ENCODE data around the gene C1QTNF3. TPM values are rescaled to one million over a fixed set of nuclear protein-coding genes. Genes with fewer than 3 reads are reported as not detected.

C1QTNF3 gene
- total RNA-seq, 1 experiment from 2014 or later, result 2.5 TPM

DNA sequence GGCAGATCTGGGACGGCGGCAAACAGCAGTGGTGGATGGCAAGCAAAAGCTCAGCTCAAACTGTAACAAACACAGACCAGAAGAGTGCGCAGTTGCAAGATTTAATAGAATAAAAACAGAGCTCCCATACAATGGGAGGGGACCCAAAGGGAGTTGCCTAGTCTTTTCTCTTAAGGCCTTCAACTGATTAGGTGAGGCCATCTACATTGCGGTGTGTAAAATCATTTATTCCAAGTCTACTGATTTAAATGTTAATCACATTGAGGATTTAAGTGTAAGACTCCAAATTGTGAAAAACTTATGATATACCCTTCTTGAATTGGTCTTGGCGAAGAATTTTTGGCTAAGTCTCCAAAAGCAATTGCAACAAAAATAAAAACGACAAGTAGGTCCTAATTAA, 21.6 kb upstream of the C1QTNF3 start:
- H3K4me3 Mint-ChIP-seq (ENCODE audit: unreplicated experiment), result no peak overlapping the region
- intact Hi-C loops (cut with micrococcal nuclease; ENCODE audit: unreplicated experiment), result no loop called here
- H3K36me3 ChIP-seq (ENCODE audit: control insufficient read depth, insufficient read depth, low read length), result peaks cover 4% of the 10 kb centered on the region
- no peak overlapping the region for H3K27ac Mint-ChIP-seq (ENCODE audit: unreplicated experiment)
- H3K27me3 ChIP-seq (replicated peaks; ENCODE audit: control insufficient read depth, insufficient read depth, low read length), result no peaks in the 10 kb centered on the region
- no peak for DNase-seq
- no peaks in the 10 kb centered on the region for H3K36me3 Mint-ChIP-seq (ENCODE audit: insufficient read depth, unreplicated experiment)
- TF ChIP-seq, protein P1, sequence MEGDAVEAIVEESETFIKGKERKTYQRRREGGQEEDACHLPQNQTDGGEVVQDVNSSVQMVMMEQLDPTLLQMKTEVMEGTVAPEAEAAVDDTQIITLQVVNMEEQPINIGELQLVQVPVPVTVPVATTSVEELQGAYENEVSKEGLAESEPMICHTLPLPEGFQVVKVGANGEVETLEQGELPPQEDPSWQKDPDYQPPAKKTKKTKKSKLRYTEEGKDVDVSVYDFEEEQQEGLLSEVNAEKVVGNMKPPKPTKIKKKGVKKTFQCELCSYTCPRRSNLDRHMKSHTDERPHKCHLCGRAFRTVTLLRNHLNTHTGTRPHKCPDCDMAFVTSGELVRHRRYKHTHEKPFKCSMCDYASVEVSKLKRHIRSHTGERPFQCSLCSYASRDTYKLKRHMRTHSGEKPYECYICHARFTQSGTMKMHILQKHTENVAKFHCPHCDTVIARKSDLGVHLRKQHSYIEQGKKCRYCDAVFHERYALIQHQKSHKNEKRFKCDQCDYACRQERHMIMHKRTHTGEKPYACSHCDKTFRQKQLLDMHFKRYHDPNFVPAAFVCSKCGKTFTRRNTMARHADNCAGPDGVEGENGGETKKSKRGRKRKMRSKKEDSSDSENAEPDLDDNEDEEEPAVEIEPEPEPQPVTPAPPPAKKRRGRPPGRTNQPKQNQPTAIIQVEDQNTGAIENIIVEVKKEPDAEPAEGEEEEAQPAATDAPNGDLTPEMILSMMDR (IDR thresholded peaks at IDR 0.05; ENCODE audit: insufficient read depth in 1 of 2, low read depth in 1 of 2, low read length in 1 of 2, severe bottlenecking in 1 of 2, unreplicated experiment in 1 of 2), result no peak
- ChIA-PET POLR2A (no interaction called here), CTCF (no interaction called here)
- H3K9me3 ChIP-seq, result 0 out of 2 replicates have a peak, but pooled peaks cover 7% of the 10 kb centered on the region
- no peak overlapping the region for H3K4me3 ChIP-seq (ENCODE audit: low read depth, low read length)
- H3K27me3 Mint-ChIP-seq (ENCODE audit: insufficient read depth, unreplicated experiment), result no peaks in the 10 kb centered on the region
- no peaks in the 10 kb centered on the region for H3K4me1 ChIP-seq
- no peaks in the 10 kb centered on the region for H3K4me1 Mint-ChIP-seq (ENCODE audit: low read depth, unreplicated experiment)
- no TSS peak for BruUV-seq (replicated peaks)
- H3K9me3 Mint-ChIP-seq (ENCODE audit: unreplicated experiment), result peaks cover 11% of the 10 kb centered on the region

DNA sequence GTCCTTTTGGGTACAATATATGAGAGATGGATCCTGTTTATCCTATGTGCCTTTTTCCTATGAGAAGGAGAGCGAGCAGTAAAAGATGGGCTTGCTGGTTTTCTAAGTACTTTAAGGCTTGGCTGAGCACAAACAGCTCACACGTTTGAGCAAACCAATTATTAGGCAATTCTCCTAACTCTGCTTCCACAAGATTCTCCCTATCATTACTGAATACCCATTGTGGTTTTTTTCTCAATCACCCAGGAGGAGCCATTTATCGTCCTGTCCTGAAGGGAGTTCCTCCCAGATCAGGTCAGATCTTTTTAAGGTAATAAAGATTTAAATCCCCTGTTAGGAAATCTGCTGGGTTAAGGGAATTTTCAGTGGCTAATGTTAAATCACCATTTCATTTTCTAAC, 19.4 kb upstream of the C1QTNF3 start:
- Mint-ChIP-seq H3K4me3 (ENCODE audit: unreplicated experiment) (no peak overlapping the region), H3K27ac (ENCODE audit: unreplicated experiment) (no peak overlapping the region), H3K36me3 (ENCODE audit: insufficient read depth, unreplicated experiment) (no peaks in the 10 kb centered on the region), H3K4me1 (ENCODE audit: low read depth, unreplicated experiment) (no peaks in the 10 kb centered on the region), H3K9me3 (ENCODE audit: unreplicated experiment) (peaks cover 11% of the 10 kb centered on the region), H3K27me3 (ENCODE audit: insufficient read depth, unreplicated experiment) (no peaks in the 10 kb centered on the region)
- Histone ChIP-seq H3K9me3 (0 out of 2 replicates have a peak, but pooled peaks cover 7% of the 10 kb centered on the region), H3K4me3 (ENCODE audit: low read depth, low read length) (no peak overlapping the region), H3K4me1 (no peaks in the 10 kb centered on the region), H3K27me3 (replicated peaks; ENCODE audit: control insufficient read depth, insufficient read depth, low read length) (no peaks in the 10 kb centered on the region), H3K36me3 (ENCODE audit: control insufficient read depth, insufficient read depth, low read length) (peaks cover 4% of the 10 kb centered on the region)
- TF ChIP-seq, protein P1 (IDR thresholded peaks at IDR 0.05; ENCODE audit: insufficient read depth in 1 of 2, low read depth in 1 of 2, low read length in 1 of 2, severe bottlenecking in 1 of 2, unreplicated experiment in 1 of 2), result no peak
- CTCF ChIA-PET, result no interaction called here
- POLR2A ChIA-PET, result no interaction called here
- intact Hi-C loops (cut with micrococcal nuclease; ENCODE audit: unreplicated experiment), result no loop called here
- DNase-seq, result no peak
- BruUV-seq (replicated peaks), result no TSS peak

DNA sequence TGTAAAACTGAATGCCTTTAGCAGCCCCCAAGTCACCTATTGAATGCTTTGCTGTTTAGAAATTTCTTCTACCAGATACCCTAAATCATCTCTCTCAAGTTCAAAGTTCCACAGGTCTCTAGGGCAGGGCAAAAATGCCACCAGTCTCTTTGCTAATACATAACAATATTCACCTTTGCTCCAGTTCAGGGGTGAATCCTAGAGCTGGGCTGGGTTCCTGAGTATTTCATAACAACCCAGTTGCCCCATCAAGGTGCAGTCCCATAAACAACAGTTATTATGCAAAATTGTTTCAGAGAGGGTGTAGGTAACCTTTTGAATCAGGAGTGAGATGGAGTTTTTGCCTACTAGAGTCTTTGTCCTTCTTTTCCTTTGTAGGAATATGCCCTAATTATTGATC, 19.0 kb upstream of the C1QTNF3 start:
- POLR2A ChIA-PET, result interaction anchor here (0.6 kb wide), 1 partner anchor 1291 kb away, joined by 6 read pairs; no protein-coding TSS in a partner anchor
- TF ChIP-seq, protein P1 (IDR thresholded peaks at IDR 0.05; ENCODE audit: insufficient read depth in 1 of 2, low read depth in 1 of 2, low read length in 1 of 2, severe bottlenecking in 1 of 2, unreplicated experiment in 1 of 2), result no peak

More for the DNA sequence above, 19.0 kb upstream of the C1QTNF3 start:
- peaks cover 4% of the 10 kb centered on the region for H3K36me3 ChIP-seq (ENCODE audit: control insufficient read depth, insufficient read depth, low read length)
- Mint-ChIP-seq H3K27me3 (ENCODE audit: insufficient read depth, unreplicated experiment) (no peaks in the 10 kb centered on the region), H3K9me3 (ENCODE audit: unreplicated experiment) (peaks cover 11% of the 10 kb centered on the region), H3K4me3 (ENCODE audit: unreplicated experiment) (no peak overlapping the region), H3K27ac (ENCODE audit: unreplicated experiment) (no peak overlapping the region), H3K36me3 (ENCODE audit: insufficient read depth, unreplicated experiment) (no peaks in the 10 kb centered on the region), H3K4me1 (ENCODE audit: low read depth, unreplicated experiment) (no peaks in the 10 kb centered on the region)
- 0 out of 2 replicates have a peak, but pooled peaks cover 7% of the 10 kb centered on the region for H3K9me3 ChIP-seq
- BruUV-seq (replicated peaks), result no TSS peak
- H3K4me3 ChIP-seq (ENCODE audit: low read depth, low read length), result no peak overlapping the region
- DNase-seq, result no peak
- no peaks in the 10 kb centered on the region for H3K27me3 ChIP-seq (replicated peaks; ENCODE audit: control insufficient read depth, insufficient read depth, low read length)
- CTCF ChIA-PET, result no interaction called here
- intact Hi-C loops (cut with micrococcal nuclease; ENCODE audit: unreplicated experiment), result no loop called here
- no peaks in the 10 kb centered on the region for H3K4me1 ChIP-seq

All from Caco-2 (cell line).